Liver (tissue), 9 donors: ENCODE measurements around the gene TUT7. TPM values are rescaled to one million over a fixed set of nuclear protein-coding genes. Genes with fewer than 3 reads are reported as not detected.

ENCODE experiments used
- DNase-seq: peaks from one replicate; pipeline ENCODE4 v3.0.0-alpha.2; 2017; ENCODE audit warnings: low spot score
- H3K27ac ChIP-seq, 2 donors: one replicate each; pipeline ENCODE4 v1.7.0; 2013; ENCODE audit warnings: inconsistent platforms in 2 of 2, low read length in 2 of 2, control low read depth in 1 of 2, low read depth in 1 of 2, mild to moderate bottlenecking in 1 of 2
- H3K27me3 ChIP-seq, 4 donors: one replicate each; pipeline versions ENCODE4 v1.6.1 to v1.7.0; 2013; ENCODE audit warnings: low read length in 3 of 4, inconsistent platforms in 1 of 4, mild to moderate bottlenecking in 1 of 4, moderate library complexity in 1 of 4; ENCODE audit not compliant: control insufficient read depth in 4 of 4, insufficient read depth in 4 of 4
- H3K36me3 ChIP-seq, 4 donors: one replicate each; pipeline versions ENCODE4 v1.6.1 to v1.7.0; 2013; ENCODE audit warnings: low read length in 3 of 4, mild to moderate bottlenecking in 3 of 4, low read depth in 1 of 4, moderate library complexity in 1 of 4; ENCODE audit not compliant: control insufficient read depth in 4 of 4, insufficient read depth in 3 of 4
- H3K4me1 ChIP-seq, 4 donors: one replicate each; pipeline versions ENCODE4 v1.6.1 to v1.7.0; 2013; ENCODE audit warnings: low read length in 3 of 4, mild to moderate bottlenecking in 3 of 4, moderate library complexity in 1 of 4; ENCODE audit not compliant: control insufficient read depth in 4 of 4, insufficient read depth in 4 of 4
- H3K4me3 ChIP-seq, 3 donors: one replicate each; pipeline versions ENCODE4 v1.6.1 to v1.7.0; 2013; ENCODE audit warnings: low read length in 3 of 3, control low read depth in 1 of 3, low read depth in 1 of 3, mild to moderate bottlenecking in 1 of 3
- H3K9ac ChIP-seq, 2 donors: one replicate each; pipeline ENCODE4 v1.7.0; 2013; ENCODE audit warnings: low read length in 2 of 2, mild to moderate bottlenecking in 2 of 2, moderate library complexity in 2 of 2, control low read depth in 1 of 2, low read depth in 1 of 2
- H3K9me3 ChIP-seq, 4 donors: one replicate each; pipeline versions ENCODE4 v1.6.1 to v1.7.0; 2013; ENCODE audit warnings: low read length in 3 of 4; ENCODE audit not compliant: control insufficient read depth in 4 of 4
- EGR1 ChIP-seq, 2 donors: IDR thresholded peaks; 2 replicates each; pipeline ENCODE4 v1.6.1; 2016 to 2018; ENCODE audit warnings: antibody characterized with exemption in 2 of 2, low read depth in 2 of 2
- FOXA2 ChIP-seq: IDR thresholded peaks from 2 replicates; pipeline ENCODE4 v1.6.1; 2016; ENCODE audit warnings: antibody characterized with exemption
- GABPA ChIP-seq, 2 donors: IDR thresholded peaks in 1 of 2; conservative IDR thresholded peaks in 1 of 2; 2 replicates each; pipeline ENCODE4 v1.6.1; 2016; ENCODE audit warnings: antibody characterized with exemption in 2 of 2, mild to moderate bottlenecking in 1 of 2, moderate library complexity in 1 of 2
- HNF4G ChIP-seq: IDR thresholded peaks from 2 replicates; pipeline ENCODE4 v1.6.1; 2016; ENCODE audit warnings: antibody characterized with exemption
- JUND ChIP-seq, 2 donors: IDR thresholded peaks; 2 replicates each; pipeline ENCODE4 v1.6.1; 2016; ENCODE audit warnings: antibody characterized with exemption in 2 of 2
- NR2F2 ChIP-seq: IDR thresholded peaks from 2 replicates; pipeline ENCODE4 v1.6.1; 2016; ENCODE audit warnings: antibody characterized with exemption
- RAD21 ChIP-seq, 2 donors: IDR thresholded peaks; 2 replicates each; pipeline ENCODE4 v1.6.1; 2016; ENCODE audit warnings: antibody characterized with exemption in 2 of 2, mild to moderate bottlenecking in 2 of 2
- REST ChIP-seq: IDR thresholded peaks from 2 replicates; pipeline ENCODE4 v1.6.1; 2016; ENCODE audit warnings: antibody characterized with exemption, mild to moderate bottlenecking
- RXRA ChIP-seq, 2 donors: IDR thresholded peaks; 2 replicates each; pipeline ENCODE4 v1.6.1; 2017 to 2018; ENCODE audit warnings: antibody characterized with exemption in 2 of 2, mild to moderate bottlenecking in 1 of 2
- TAF1 ChIP-seq: conservative IDR thresholded peaks from 2 replicates; pipeline ENCODE4 v1.6.1; 2016; ENCODE audit warnings: antibody characterized with exemption, mild to moderate bottlenecking
- YY1 ChIP-seq: IDR thresholded peaks from 2 replicates; pipeline ENCODE4 v1.6.1; 2016; ENCODE audit warnings: antibody characterized with exemption, mild to moderate bottlenecking
- ZBTB33 ChIP-seq: IDR thresholded peaks from 2 replicates; pipeline ENCODE4 v1.6.1; 2016; ENCODE audit warnings: antibody characterized with exemption
- WGBS: extraction: QIAGEN DNeasy Blood & Tissue Kit; methylation state at CpG from one replicate; pipeline ENCODE4 v1.1.7; 2013; 5-methylcytosine and 5-hydroxymethylcytosine counted together
- polyA plus RNA-seq, 2 donors: library from polyadenylated mRNA; stranded (reverse) in 1 of 2; unstranded in 1 of 2; fragments of 200-250 nt in 1 of 2; fragments of >200 nt in 1 of 2; fragmentation: Nextera tagmentation in 1 of 2; extraction: Ambion mirVana in 1 of 2; gene quantifications; one replicate each; pipeline versions ENCODE4 v1.2.1 to v1.2.3, GENCODE V29; 2013 to 2015
- total RNA-seq, 2 donors: library from RNA; depleted of rRNA; stranded (reverse); fragments of >200 nt; gene quantifications; one replicate each; pipeline ENCODE4 v1.2.3, GENCODE V29; 2014
- TF ChIP-seq, protein P1 (sequence below): IDR thresholded peaks from 2 replicates; pipeline ENCODE4 v1.6.1; 2016; ENCODE audit warnings: antibody characterized with exemption
- TF ChIP-seq, protein P2 (sequence below): IDR thresholded peaks from 2 replicates; pipeline ENCODE4 v1.6.1; 2016; ENCODE audit warnings: antibody characterized with exemption
- donor health status: healthy.
- donor health status: healthy.
- donor health status: healthy.
- donor health status: healthy.
- donor health status: healthy.

TUT7 gene
- total and polyA plus RNA-seq, 4 donors: 10.7 to 34.6 (median 15.9) TPM

DNA sequence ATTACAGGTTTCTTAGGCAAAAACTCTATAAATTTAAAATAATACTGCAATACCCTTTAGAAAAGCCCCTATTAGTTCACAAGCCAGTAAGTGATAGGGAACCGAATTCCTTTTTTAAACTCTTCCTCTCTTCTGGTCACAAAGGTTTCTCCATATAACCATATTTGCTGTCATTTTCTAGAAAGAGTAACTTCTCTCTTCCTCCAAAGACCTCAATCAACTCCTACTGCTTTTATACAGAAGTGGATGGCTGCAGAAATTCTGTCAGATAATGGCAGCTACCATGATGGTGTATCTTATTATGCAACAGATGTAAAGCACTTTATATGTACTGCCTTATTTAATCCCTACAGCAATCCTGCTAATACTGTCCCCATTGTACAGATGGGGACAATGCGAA lies 6.2 kb downstream of the TUT7 start:
- WGBS: 88% methylated on average over 2 of the region's 2 CpGs
- TF ChIP-seq HNF4G (no peak), EGR1 (IDR thresholded peaks at IDR 0.05; ENCODE audit: low read depth in 2 of 2) (no peak), GABPA (IDR thresholded peaks at IDR 0.05 in 1 of 2, conservative IDR thresholded peaks at IDR 0.05 in 1 of 2) (no peak), FOXA2 (no peak), YY1 (no peak), TAF1 (no peak), RAD21 (IDR thresholded peaks at IDR 0.05) (no peak), ZBTB33 (no peak), RXRA (IDR thresholded peaks at IDR 0.05) (no peak)
- TF ChIP-seq, protein P1, sequence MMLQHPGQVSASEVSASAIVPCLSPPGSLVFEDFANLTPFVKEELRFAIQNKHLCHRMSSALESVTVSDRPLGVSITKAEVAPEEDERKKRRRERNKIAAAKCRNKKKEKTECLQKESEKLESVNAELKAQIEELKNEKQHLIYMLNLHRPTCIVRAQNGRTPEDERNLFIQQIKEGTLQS: no peak
- TF ChIP-seq, protein P2, sequence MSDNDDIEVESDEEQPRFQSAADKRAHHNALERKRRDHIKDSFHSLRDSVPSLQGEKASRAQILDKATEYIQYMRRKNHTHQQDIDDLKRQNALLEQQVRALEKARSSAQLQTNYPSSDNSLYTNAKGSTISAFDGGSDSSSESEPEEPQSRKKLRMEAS: no peak
- Histone ChIP-seq H3K27me3 (no peaks in the 10 kb centered on the region), H3K36me3 (peaks cover 0 to 32% (median 17%) of the 10 kb centered on the region in 4 donors), H3K4me1 (peaks cover 7 to 53% (median 21%) of the 10 kb centered on the region in 4 donors), H3K9me3 (no peaks in the 10 kb centered on the region), H3K4me3 (no peak overlapping the region), H3K9ac (no peak overlapping the region), H3K27ac (peak overlapping the region in 1 of 2 donors; percentile 25)
- no peak for DNase-seq

DNA sequence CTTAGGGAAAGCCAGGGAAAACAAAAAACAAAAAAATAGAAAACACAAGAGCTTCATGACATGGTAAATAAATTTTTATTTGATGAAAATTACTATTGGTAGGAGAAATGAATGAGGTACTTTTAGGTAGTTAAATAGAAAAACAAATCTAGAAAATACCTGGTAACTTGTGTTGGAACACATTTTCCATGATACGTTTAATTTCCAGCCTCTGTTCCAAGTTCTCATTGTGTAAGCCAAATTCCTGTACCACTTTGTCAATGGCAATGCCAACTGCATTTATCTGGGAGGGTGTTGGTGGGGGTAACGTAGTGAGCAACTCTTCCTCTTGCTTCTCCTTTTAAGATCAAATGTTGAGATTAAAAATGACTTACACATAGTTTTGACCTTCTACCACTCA lies 9.4 kb downstream of the TUT7 start:
- H3K27ac ChIP-seq: no peak overlapping the region
- H3K36me3 ChIP-seq: peaks cover 2 to 58% (median 35%) of the 10 kb centered on the region in 4 donors
- H3K4me1 ChIP-seq: peaks cover 7 to 34% (median 9%) of the 10 kb centered on the region in 4 donors
- no peak overlapping the region for H3K9ac ChIP-seq
- WGBS: 61% methylated on average over 2 of the region's 2 CpGs
- H3K4me3 ChIP-seq: no peak overlapping the region
- TF ChIP-seq, protein P2: no peak
- TF ChIP-seq RXRA (IDR thresholded peaks at IDR 0.05) (no peak), NR2F2 (no peak), JUND (IDR thresholded peaks at IDR 0.05) (no peak), ZBTB33 (no peak), EGR1 (IDR thresholded peaks at IDR 0.05; ENCODE audit: low read depth in 2 of 2) (no peak), RAD21 (IDR thresholded peaks at IDR 0.05) (no peak), REST (no peak), TAF1 (no peak)
- TF ChIP-seq, protein P1: no peak
- no peak for DNase-seq
- H3K27me3 ChIP-seq: no peaks in the 10 kb centered on the region
- H3K9me3 ChIP-seq: no peaks in the 10 kb centered on the region
